HepG2 (cell line): Measurements from ENCODE around the gene ALDH9A1. TPM values are rescaled to one million over a fixed set of nuclear protein-coding genes. Genes with fewer than 3 reads are reported as not detected.

Experiments
- ARNT ChIP-seq: fragments of 450-650 bp; IDR thresholded peaks from 2 replicates; pipeline ENCODE4 v1.6.1; 2017
- CCDC6 ChIP-seq: sonication (generic); formaldehyde crosslinking; IDR thresholded peaks from 2 replicates; pipeline ENCODE4 v1.8.1; 2022; ENCODE audit warnings: mild to moderate bottlenecking, missing genetic modification reagents, moderate library complexity
- CREB1 ChIP-seq, 2 experiments: fragments of 450-650 bp in 1 of 2; IDR thresholded peaks; 2 replicates each; pipeline ENCODE4 v1.6.1; 2016 to 2017; ENCODE audit warnings: control low read depth in 1 of 2, mild to moderate bottlenecking in 1 of 2, missing compliant biosample characterization in 1 of 2, missing genetic modification characterization in 1 of 2
- DMAP1 ChIP-seq: IDR thresholded peaks from 2 replicates; pipeline ENCODE4 v1.6.1; 2016
- DR1 ChIP-seq: sonication (generic); formaldehyde crosslinking; IDR thresholded peaks from 2 replicates; pipeline ENCODE4 v1.8.0; 2021; ENCODE audit warnings: mild to moderate bottlenecking, missing genetic modification reagents, inconsistent platforms
- ERF ChIP-seq: IDR thresholded peaks from 2 replicates; pipeline ENCODE4 v1.6.1; 2018; ENCODE audit warnings: missing biosample characterization, missing genetic modification reagents
- MATR3 ChIP-seq: sonication (generic); formaldehyde crosslinking; IDR thresholded peaks from 2 replicates; pipeline ENCODE4 v1.4.0; 2020; ENCODE audit warnings: missing genetic modification reagents
- MTF1 ChIP-seq: sonication (generic); formaldehyde crosslinking; IDR thresholded peaks from 2 replicates; pipeline ENCODE4 v1.5.0; 2020; ENCODE audit warnings: missing genetic modification reagents
- MXD3 ChIP-seq: IDR thresholded peaks from 2 replicates; pipeline ENCODE4 v1.6.1; 2016; ENCODE audit warnings: mild to moderate bottlenecking, missing biosample characterization, missing genetic modification reagents
- NFYC ChIP-seq: IDR thresholded peaks from 2 replicates; pipeline ENCODE4 v1.6.1; 2016; ENCODE audit warnings: missing genetic modification reagents, missing compliant biosample characterization
- SRSF4 ChIP-seq: fragments of 200-400 bp; formaldehyde crosslinking; IDR thresholded peaks from one replicate; pipeline ENCODE4 v1.6.1; 2018; ENCODE audit warnings: mild to moderate bottlenecking, low read depth, low read length, moderate library complexity; ENCODE audit not compliant: poor library complexity, severe bottlenecking
- ZFP90 ChIP-seq: sonication (generic); formaldehyde crosslinking; IDR thresholded peaks from 2 replicates; pipeline ENCODE4 v1.8.0; 2022; ENCODE audit warnings: missing genetic modification reagents, mild to moderate bottlenecking, inconsistent platforms, borderline replicate concordance
- ZNF136 ChIP-seq: sonication (generic); formaldehyde crosslinking; IDR thresholded peaks from 2 replicates; pipeline ENCODE4 v1.8.1; 2022; ENCODE audit warnings: low read depth, mild to moderate bottlenecking, moderate library complexity, missing genetic modification reagents
- ZNF282 ChIP-seq: fragments of 450-650 bp; IDR thresholded peaks from 2 replicates; pipeline ENCODE4 v1.6.1; 2018; ENCODE audit not compliant: partially characterized antibody
- ZNF343 ChIP-seq: sonication (generic); formaldehyde crosslinking; IDR thresholded peaks from 2 replicates; pipeline ENCODE4 v1.4.0; 2020; ENCODE audit warnings: mild to moderate bottlenecking, missing genetic modification reagents
- ZNF432 ChIP-seq: sonication (generic); formaldehyde crosslinking; IDR thresholded peaks from 2 replicates; pipeline ENCODE4 v1.5.0; 2020; ENCODE audit warnings: missing genetic modification reagents, mild to moderate bottlenecking, borderline replicate concordance
- ZNF703 ChIP-seq: sonication (generic); formaldehyde crosslinking; IDR thresholded peaks from 2 replicates; pipeline ENCODE4 v1.5.1; 2020; ENCODE audit warnings: missing genetic modification reagents, mild to moderate bottlenecking, moderate library complexity, borderline replicate concordance
- ZNF766 ChIP-seq: sonication (generic); formaldehyde crosslinking; IDR thresholded peaks from 2 replicates; pipeline ENCODE4 v1.5.0; 2020; ENCODE audit warnings: missing genetic modification reagents, borderline replicate concordance
- polyA plus RNA-seq, 8 experiments: library from polyadenylated mRNA; depleted of rRNA in 3 of 8; stranded (reverse) in 7 of 8; unstranded in 1 of 8; fragments of >200 nt; fragmentation: Illumina TruSeq in 4 of 8; extraction: Trizol in 4 of 8; gene quantifications; 2 replicates each; pipeline versions ENCODE4 v1.2.1 to v1.2.3, GENCODE V29; 2011 to 2016; ENCODE audit warnings: low read depth in 4 of 8, missing spikeins in 1 of 8, mixed read lengths in 1 of 8; ENCODE audit not compliant: insufficient read depth in 1 of 8
- total RNA-seq, 5 experiments: library from RNA; depleted of rRNA; stranded (reverse); fragments of >200 nt; fragmentation: Illumina TruSeq; extraction: Trizol; gene quantifications; 2 replicates each; pipeline ENCODE4 v1.2.3, GENCODE V29; 2016; ENCODE audit warnings: low read depth in 1 of 5
- TF ChIP-seq, protein P1 (sequence below): sonication (generic); formaldehyde crosslinking; IDR thresholded peaks from 2 replicates; pipeline ENCODE4 v1.5.0; 2020; ENCODE audit warnings: mild to moderate bottlenecking, missing genetic modification reagents
- TF ChIP-seq, protein P2 (sequence below): sonication (generic); formaldehyde crosslinking; conservative IDR thresholded peaks from 2 replicates; pipeline ENCODE4 v1.4.0; 2020; ENCODE audit warnings: missing genetic modification reagents
- TF ChIP-seq, protein P3 (sequence below): sonication (generic); formaldehyde crosslinking; IDR thresholded peaks from 2 replicates; pipeline ENCODE4 v1.4.0; 2020; ENCODE audit warnings: missing genetic modification reagents

ALDH9A1 gene
- total and polyA plus RNA-seq, 2 of the 13 experiments (the other 11 are each of a cell fraction or from before 2014, with no cell fraction given), result 27.5 to 38.5 TPM

- TF ChIP-seq, protein P1, sequence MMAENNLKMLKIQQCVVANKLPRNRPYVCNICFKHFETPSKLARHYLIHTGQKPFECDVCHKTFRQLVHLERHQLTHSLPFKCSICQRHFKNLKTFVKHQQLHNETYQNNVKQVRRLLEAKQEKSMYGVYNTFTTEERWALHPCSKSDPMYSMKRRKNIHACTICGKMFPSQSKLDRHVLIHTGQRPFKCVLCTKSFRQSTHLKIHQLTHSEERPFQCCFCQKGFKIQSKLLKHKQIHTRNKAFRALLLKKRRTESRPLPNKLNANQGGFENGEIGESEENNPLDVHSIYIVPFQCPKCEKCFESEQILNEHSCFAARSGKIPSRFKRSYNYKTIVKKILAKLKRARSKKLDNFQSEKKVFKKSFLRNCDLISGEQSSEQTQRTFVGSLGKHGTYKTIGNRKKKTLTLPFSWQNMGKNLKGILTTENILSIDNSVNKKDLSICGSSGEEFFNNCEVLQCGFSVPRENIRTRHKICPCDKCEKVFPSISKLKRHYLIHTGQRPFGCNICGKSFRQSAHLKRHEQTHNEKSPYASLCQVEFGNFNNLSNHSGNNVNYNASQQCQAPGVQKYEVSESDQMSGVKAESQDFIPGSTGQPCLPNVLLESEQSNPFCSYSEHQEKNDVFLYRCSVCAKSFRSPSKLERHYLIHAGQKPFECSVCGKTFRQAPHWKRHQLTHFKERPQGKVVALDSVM (CRISPR knock-in tag), result no peak
- 0 out of 2 replicates have a peak, but pooled peaks have one; percentile 26 for TF ChIP-seq MTF1
- peak; percentile 83; the same call in 1 of the 2 replicates for TF ChIP-seq MXD3
- no peak for TF ChIP-seq ZNF432 (CRISPR knock-in tag)
- TF ChIP-seq, protein P2, sequence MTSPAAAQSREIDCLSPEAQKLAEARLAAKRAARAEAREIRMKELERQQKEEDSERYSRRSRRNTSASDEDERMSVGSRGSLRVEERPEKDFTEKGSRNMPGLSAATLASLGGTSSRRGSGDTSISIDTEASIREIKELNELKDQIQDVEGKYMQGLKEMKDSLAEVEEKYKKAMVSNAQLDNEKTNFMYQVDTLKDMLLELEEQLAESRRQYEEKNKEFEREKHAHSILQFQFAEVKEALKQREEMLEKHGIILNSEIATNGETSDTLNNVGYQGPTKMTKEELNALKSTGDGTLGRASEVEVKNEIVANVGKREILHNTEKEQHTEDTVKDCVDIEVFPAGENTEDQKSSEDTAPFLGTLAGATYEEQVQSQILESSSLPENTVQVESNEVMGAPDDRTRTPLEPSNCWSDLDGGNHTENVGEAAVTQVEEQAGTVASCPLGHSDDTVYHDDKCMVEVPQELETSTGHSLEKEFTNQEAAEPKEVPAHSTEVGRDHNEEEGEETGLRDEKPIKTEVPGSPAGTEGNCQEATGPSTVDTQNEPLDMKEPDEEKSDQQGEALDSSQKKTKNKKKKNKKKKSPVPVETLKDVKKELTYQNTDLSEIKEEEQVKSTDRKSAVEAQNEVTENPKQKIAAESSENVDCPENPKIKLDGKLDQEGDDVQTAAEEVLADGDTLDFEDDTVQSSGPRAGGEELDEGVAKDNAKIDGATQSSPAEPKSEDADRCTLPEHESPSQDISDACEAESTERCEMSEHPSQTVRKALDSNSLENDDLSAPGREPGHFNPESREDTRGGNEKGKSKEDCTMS (CRISPR knock-in tag), result no peak
- 0 out of 2 replicates have a peak, but pooled peaks have one; percentile 22 for TF ChIP-seq NFYC (CRISPR knock-in tag)
- TF ChIP-seq DMAP1 (CRISPR knock-in tag), result peak; percentile 41
- no peak for TF ChIP-seq MATR3 (CRISPR knock-in tag)
- TF ChIP-seq, protein P3, sequence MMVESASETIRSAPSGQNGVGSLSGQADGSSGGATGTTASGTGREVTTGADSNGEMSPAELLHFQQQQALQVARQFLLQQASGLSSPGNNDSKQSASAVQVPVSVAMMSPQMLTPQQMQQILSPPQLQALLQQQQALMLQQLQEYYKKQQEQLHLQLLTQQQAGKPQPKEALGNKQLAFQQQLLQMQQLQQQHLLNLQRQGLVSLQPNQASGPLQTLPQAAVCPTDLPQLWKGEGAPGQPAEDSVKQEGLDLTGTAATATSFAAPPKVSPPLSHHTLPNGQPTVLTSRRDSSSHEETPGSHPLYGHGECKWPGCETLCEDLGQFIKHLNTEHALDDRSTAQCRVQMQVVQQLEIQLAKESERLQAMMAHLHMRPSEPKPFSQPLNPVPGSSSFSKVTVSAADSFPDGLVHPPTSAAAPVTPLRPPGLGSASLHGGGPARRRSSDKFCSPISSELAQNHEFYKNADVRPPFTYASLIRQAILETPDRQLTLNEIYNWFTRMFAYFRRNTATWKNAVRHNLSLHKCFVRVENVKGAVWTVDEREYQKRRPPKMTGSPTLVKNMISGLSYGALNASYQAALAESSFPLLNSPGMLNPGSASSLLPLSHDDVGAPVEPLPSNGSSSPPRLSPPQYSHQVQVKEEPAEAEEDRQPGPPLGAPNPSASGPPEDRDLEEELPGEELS (CRISPR knock-in tag), result no peak
- TF ChIP-seq DR1 (CRISPR knock-in tag), result 0 out of 2 replicates have a peak, but pooled peaks have one; percentile 34
- TF ChIP-seq ERF (CRISPR knock-in tag), result peak; percentile 30; the same call in 1 of the 2 replicates
- no peak for TF ChIP-seq SRSF4
- no peak; the same call in 1 of the 2 replicates for TF ChIP-seq ZNF343 (CRISPR knock-in tag)
- 0 out of 2 replicates have a peak, but pooled peaks have one; percentile 32 for TF ChIP-seq CREB1 (IDR thresholded peaks at IDR 0.05)
- peak; percentile 69; the same call in 1 of the 2 replicates for TF ChIP-seq CREB1 (CRISPR knock-in tag; IDR thresholded peaks at IDR 0.05)
- TF ChIP-seq ZNF282, result no peak
- no peak for TF ChIP-seq ZNF703
- TF ChIP-seq ZNF136 (CRISPR knock-in tag), result peak; percentile 59; the same call in 1 of the 2 replicates
- TF ChIP-seq ARNT, result no peak
- TF ChIP-seq ZNF766 (CRISPR knock-in tag), result 0 out of 2 replicates have a peak, but pooled peaks have one; percentile 26
- no peak for TF ChIP-seq ZFP90 (CRISPR knock-in tag)
- peak; percentile 82 for TF ChIP-seq CCDC6 (CRISPR knock-in tag)
Measured at GRCh38 chr1:165630629-165631341, 67.6 kb downstream of the ALDH9A1 start, which contains the start of gene MGST3 (continued).
